Dedifferentiated amniotic fluid mesenchymal stem cell (primary cell): ENCODE data around the gene KMT2A.
"Not testable (repeated sequence)": the region's sequence is repeated elsewhere in the genome, so short reads cannot be mapped to it uniquely, and the experiment has no call there.

ENCODE experiments used
- DNase-seq: peaks from one replicate; pipeline ENCODE4 v3.0.0-alpha.2; 2016; ENCODE audit errors: extremely low spot score

KMT2A gene

GRCh38 chr11:118532852-118533768 is 96.8 kb downstream of the KMT2A start:
- DNase-seq = no peak

GRCh38 chr11:118533769-118534729 is 97.8 kb downstream of the KMT2A start:
- no peak for DNase-seq

- DNase-seq = no peak
Observed at GRCh38 chr11:118535261-118535660, 99.0 kb downstream of the KMT2A start.

- DNase-seq = no peak
Observed at GRCh38 chr11:118536726-118537125, 100.4 kb downstream of the KMT2A start.

- no peak for DNase-seq
Observed at GRCh38 chr11:118537409-118537980, 101.2 kb downstream of the KMT2A start.

- no peak for DNase-seq
Observed at GRCh38 chr11:118544010-118544646, 107.8 kb downstream of the KMT2A start.

- no peak for DNase-seq
Observed at GRCh38 chr11:118544647-118545010, 108.3 kb downstream of the KMT2A start.

GRCh38 chr11:118545533-118545932 is 109.2 kb downstream of the KMT2A start:
- DNase-seq = no peak

- DNase-seq = no peak
Observed at GRCh38 chr11:118547132-118547531, 110.8 kb downstream of the KMT2A start.

GRCh38 chr11:118552341-118552740 is 116.0 kb downstream of the KMT2A start:
- no peak for DNase-seq

- no peak for DNase-seq
Observed at GRCh38 chr11:118560806-118561205, 124.5 kb downstream of the KMT2A start.

GRCh38 chr11:118565051-118565450 is 128.8 kb downstream of the KMT2A start:
- no peak for DNase-seq

GRCh38 chr11:118569670-118570069 is 133.4 kb downstream of the KMT2A start:
- no peak for DNase-seq

GRCh38 chr11:118570787-118571186 is 134.5 kb downstream of the KMT2A start:
- no peak for DNase-seq

- not testable (repeated sequence) for DNase-seq
Observed at GRCh38 chr11:118571701-118572060, 135.4 kb downstream of the KMT2A start.

- DNase-seq = peak; percentile 70
Observed at GRCh38 chr11:118572061-118572980, 136.0 kb downstream of the KMT2A start, which contains the start of gene ARCN1. Gene ARCN1, plus strand, starts transcription at chr11:118572409. Its CDS starts 139 bp downstream, at chr11:118572548.

- DNase-seq = no peak
Observed at GRCh38 chr11:118572981-118573550, 136.8 kb downstream of the KMT2A start.

- no peak for DNase-seq
Observed at GRCh38 chr11:118574636-118575035, 138.3 kb downstream of the KMT2A start.
